SK-N-SH treated with all-trans-retinoic acid at 6 μM for 48 hours (cell line): ENCODE measurements around the gene FGF5.

ENCODE experiments used
- ATAC-seq: fragments of 200-7000 bp; cut with Tn5 transposase; 3 replicates; pipeline ENCODE4 v1.9.1; 2020; ENCODE audit warnings: mild to moderate bottlenecking, moderate library complexity
- ARNTL ChIP-seq: fragments of 450-650 bp; formaldehyde crosslinking; IDR thresholded peaks from 2 replicates; pipeline ENCODE4 v1.5.0; 2020; ENCODE audit warnings: low read depth, mild to moderate bottlenecking, moderate library complexity, borderline replicate concordance
- BACH2 ChIP-seq: fragments of 250-450 bp; sonication (Bioruptor Pico); IDR thresholded peaks from 2 replicates; pipeline ENCODE4 v1.9.0; 2021; ENCODE audit warnings: mild to moderate bottlenecking, borderline replicate concordance
- CREB5 ChIP-seq: fragments of 250-450 bp; sonication (Bioruptor Pico); IDR thresholded peaks from 2 replicates; pipeline ENCODE4 v1.5.1; 2020; ENCODE audit warnings: low read depth, mild to moderate bottlenecking, moderate library complexity
- CSDC2 ChIP-seq: fragments of 250-450 bp; sonication (Bioruptor Pico); IDR thresholded peaks from 2 replicates; pipeline ENCODE4 v1.5.0; 2020; ENCODE audit warnings: mild to moderate bottlenecking, moderate library complexity
- CSRNP3 ChIP-seq: fragments of 250-450 bp; sonication (Bioruptor Pico); IDR thresholded peaks from 2 replicates; pipeline ENCODE4 v1.5.1; 2021; ENCODE audit warnings: mild to moderate bottlenecking, moderate library complexity
- ESRRG ChIP-seq: fragments of 250-450 bp; sonication (Bioruptor Pico); IDR thresholded peaks from 2 replicates; pipeline ENCODE4 v1.6.1; 2021; ENCODE audit warnings: mild to moderate bottlenecking
- GLIS3 ChIP-seq: fragments of 250-450 bp; sonication (Bioruptor Pico); IDR thresholded peaks from 2 replicates; pipeline ENCODE4 v1.5.0; 2020; ENCODE audit warnings: mild to moderate bottlenecking, moderate library complexity
- ISL1 ChIP-seq: fragments of 250-450 bp; sonication (Bioruptor Pico); IDR thresholded peaks from 2 replicates; pipeline ENCODE4 v2.1.2; 2022; ENCODE audit warnings: mild to moderate bottlenecking, moderate library complexity
- OSR1 ChIP-seq: fragments of 250-450 bp; sonication (Bioruptor Pico); IDR thresholded peaks from 2 replicates; pipeline ENCODE4 v1.8.0; 2022; ENCODE audit warnings: moderate library complexity, mild to moderate bottlenecking, inconsistent platforms
- POU6F1 ChIP-seq: fragments of 250-450 bp; sonication (Bioruptor Pico); IDR thresholded peaks from 2 replicates; pipeline ENCODE4 v1.8.0; 2021; ENCODE audit warnings: low read depth, mild to moderate bottlenecking, moderate library complexity, borderline replicate concordance
- PPARA ChIP-seq: fragments of 250-450 bp; sonication (Bioruptor Pico); IDR thresholded peaks from 2 replicates; pipeline ENCODE4 v1.5.0; 2020; ENCODE audit warnings: mild to moderate bottlenecking, borderline replicate concordance
- RARB ChIP-seq: fragments of 250-450 bp; sonication (Bioruptor Pico); IDR thresholded peaks from 2 replicates; pipeline ENCODE4 v1.8.0; 2021; ENCODE audit warnings: mild to moderate bottlenecking, moderate library complexity
- SNAI2 ChIP-seq: fragments of 250-450 bp; sonication (Bioruptor Pico); IDR thresholded peaks from 2 replicates; pipeline ENCODE4 v1.5.0; 2020; ENCODE audit warnings: mild to moderate bottlenecking, moderate library complexity
- TCF4 ChIP-seq: fragments of 250-450 bp; sonication (Bioruptor Pico); IDR thresholded peaks from 2 replicates; pipeline ENCODE4 v1.8.0; 2021; ENCODE audit warnings: mild to moderate bottlenecking, moderate library complexity, borderline replicate concordance
- TOX ChIP-seq: fragments of 250-450 bp; sonication (Bioruptor Pico); IDR thresholded peaks from 2 replicates; pipeline ENCODE4 v1.8.0; 2021; ENCODE audit warnings: mild to moderate bottlenecking, moderate library complexity, borderline replicate concordance
- TSHZ2 ChIP-seq: fragments of 250-450 bp; sonication (Bioruptor Pico); IDR thresholded peaks from 2 replicates; pipeline ENCODE4 v1.5.0; 2020; ENCODE audit warnings: mild to moderate bottlenecking, moderate library complexity
- ZC3H10 ChIP-seq: fragments of 250-450 bp; sonication (Bioruptor Pico); IDR thresholded peaks from 2 replicates; pipeline ENCODE4 v1.5.1; 2021; ENCODE audit warnings: mild to moderate bottlenecking, moderate library complexity
- ZFP3 ChIP-seq: fragments of 250-450 bp; sonication (Bioruptor Pico); IDR thresholded peaks from 2 replicates; pipeline ENCODE4 v1.5.0; 2020; ENCODE audit warnings: mild to moderate bottlenecking, moderate library complexity
- ZFP30 ChIP-seq: fragments of 450-650 bp; formaldehyde crosslinking; IDR thresholded peaks from 2 replicates; pipeline ENCODE4 v1.5.0; 2022; ENCODE audit warnings: mild to moderate bottlenecking, moderate library complexity
- ZNF565 ChIP-seq: fragments of 450-650 bp; formaldehyde crosslinking; conservative IDR thresholded peaks from 2 replicates; pipeline ENCODE4 v1.5.0; 2020; ENCODE audit warnings: low read depth, mild to moderate bottlenecking, moderate library complexity
- ZNF70 ChIP-seq: fragments of 450-650 bp; formaldehyde crosslinking; IDR thresholded peaks from 2 replicates; pipeline ENCODE4 v1.5.0; 2020; ENCODE audit warnings: mild to moderate bottlenecking, moderate library complexity
- ZNF8 ChIP-seq: fragments of 450-650 bp; formaldehyde crosslinking; IDR thresholded peaks from 2 replicates; pipeline ENCODE4 v1.5.0; 2020; ENCODE audit warnings: mild to moderate bottlenecking, moderate library complexity

The FGF5 gene

GRCh38 chr4:80270321-80270720, 3.9 kb downstream of the FGF5 start:
- TF ChIP-seq RARB = no peak
- no peak for TF ChIP-seq CSDC2 (CRISPR knock-in tag)
- TF ChIP-seq ISL1 (CRISPR knock-in tag) = no peak
- TF ChIP-seq BACH2 (CRISPR knock-in tag) = no peak
- no peak for TF ChIP-seq PPARA (CRISPR knock-in tag)
- TF ChIP-seq POU6F1 (CRISPR knock-in tag) = no peak
- no peak for TF ChIP-seq ESRRG (CRISPR knock-in tag)

GRCh38 chr4:80270868-80271267, 4.4 kb downstream of the FGF5 start:
- TF ChIP-seq ARNTL (no peak), GLIS3 (CRISPR knock-in tag) (no peak), TSHZ2 (CRISPR knock-in tag) (no peak), SNAI2 (CRISPR knock-in tag) (no peak), ZFP3 (CRISPR knock-in tag) (no peak), ZC3H10 (no peak), ZNF70 (CRISPR knock-in tag) (no peak), POU6F1 (CRISPR knock-in tag) (no peak), CSRNP3 (no peak), OSR1 (CRISPR knock-in tag) (no peak), RARB (no peak), ESRRG (CRISPR knock-in tag) (no peak), ZFP30 (CRISPR knock-in tag) (no peak), ZNF8 (CRISPR knock-in tag) (no peak), TOX (CRISPR knock-in tag) (no peak), CREB5 (CRISPR knock-in tag) (no peak), ZNF565 (no peak)
- ATAC-seq = no peak

More at GRCh38 chr4:80270321-80270720, 3.9 kb downstream of the FGF5 start:
- ATAC-seq = no peak

GRCh38 chr4:80271801-80272200, 5.3 kb downstream of the FGF5 start:
- no peak for ATAC-seq
- TF ChIP-seq TCF4 (no peak), ZNF565 (no peak), BACH2 (CRISPR knock-in tag) (no peak), CSRNP3 (no peak), PPARA (CRISPR knock-in tag) (no peak), TSHZ2 (CRISPR knock-in tag) (no peak), OSR1 (CRISPR knock-in tag) (no peak), CREB5 (CRISPR knock-in tag) (no peak), SNAI2 (CRISPR knock-in tag) (no peak), RARB (no peak)
